Transverse colon (tissue), 4 donors: ENCODE measurements around the gene GTPBP4. TPM values are rescaled to one million over a fixed set of nuclear protein-coding genes. Genes with fewer than 3 reads are reported as not detected.

Experiments
- DNase-seq: peaks from one replicate; pipeline ENCODE4 v3.0.0-alpha.2; 2019
- H3K27ac ChIP-seq, 4 donors: fragments of 200-600 bp; sonication (generic); 2 replicates each; pipeline ENCODE4 v1.5.1; 2016 to 2018; ENCODE audit warnings: inconsistent platforms in 4 of 4
- H3K27me3 ChIP-seq: fragments of 200-600 bp; sonication (generic); 2 replicates; pipeline ENCODE4 v1.5.1; 2017; ENCODE audit warnings: inconsistent platforms
- H3K36me3 ChIP-seq, 4 donors: fragments of 200-600 bp; sonication (generic); 2 replicates each; pipeline ENCODE4 v1.5.1; 2017 to 2019; ENCODE audit warnings: inconsistent platforms in 4 of 4
- H3K4me1 ChIP-seq, 4 donors: fragments of 200-600 bp; sonication (generic); 2 replicates each; pipeline ENCODE4 v1.5.1; 2017 to 2020; ENCODE audit warnings: inconsistent platforms in 4 of 4
- H3K4me3 ChIP-seq, 4 donors: fragments of 200-600 bp; sonication (generic); 1 replicate in 1 of 4; 2 replicates in 3 of 4; pipeline versions ENCODE4 v1.5.1 to v1.6.1; 2017 to 2019; ENCODE audit warnings: inconsistent platforms in 4 of 4
- H3K9me3 ChIP-seq, 2 donors: fragments of 200-600 bp; sonication (generic); 2 replicates each; pipeline ENCODE4 v1.5.1; 2017 to 2019; ENCODE audit warnings: inconsistent platforms in 2 of 2
- EP300 ChIP-seq: sonication (generic); formaldehyde crosslinking; IDR thresholded peaks from one replicate; pipeline ENCODE4 v1.6.1; 2017; ENCODE audit warnings: antibody characterized with exemption, low read depth
- POLR2A ChIP-seq: fragments of 450-650 bp; IDR thresholded peaks from one replicate; pipeline ENCODE4 v1.6.1; 2016; ENCODE audit warnings: antibody characterized with exemption, mild to moderate bottlenecking, moderate library complexity
- POLR2AphosphoS5 ChIP-seq, 3 donors: sonication (generic); formaldehyde crosslinking; IDR thresholded peaks; one replicate each; pipeline ENCODE4 v1.6.1; 2016; ENCODE audit warnings: antibody characterized with exemption in 3 of 3
- WGBS, 2 donors: methylation state at CpG; one replicate each; pipeline ENCODE4 v1.1.5; 2018; ENCODE audit warnings: low coverage in 1 of 2; 5-methylcytosine and 5-hydroxymethylcytosine counted together
- in situ Hi-C, 4 donors: fragments of 200-750 bp; cut with MboI; loops; one replicate each; pipeline versions ENCODE4 v1.15.0 to v1.15.1; 2017; ENCODE audit warnings: low sequenced_read_pairs in 3 of 4, low pct_ligation_motif_present in 1 of 4, low pct_unique_long_range_greater_than_20kb in 1 of 4
- intact Hi-C: fragments of 100-400 bp; cut with DNase I; formaldehyde crosslinking; loops from one replicate; pipeline ENCODE4 v1.15.1; 2023; ENCODE audit warnings: low total_unique reads
- total RNA-seq, 4 donors: library from RNA; depleted of rRNA; stranded (reverse); fragments of >200 nt; gene quantifications; one replicate each; pipeline ENCODE4 v1.1.0, GENCODE V29; 2016
- TF ChIP-seq, protein P1 (sequence below), 5 experiments: fragments of 200-600 bp in 3 of 5; fragments of 450-650 bp in 2 of 5; sonication (generic) in 3 of 5; IDR thresholded peaks; 1 replicate in 2 of 5; 2 replicates in 3 of 5; pipeline ENCODE4 v1.5.1; 2016 to 2017; ENCODE audit warnings: antibody characterized with exemption in 5 of 5, inconsistent platforms in 3 of 5, mild to moderate bottlenecking in 2 of 5, moderate library complexity in 1 of 5

The GTPBP4 gene
- total RNA-seq, 4 donors from 2014 or later, result 9.4 to 25.4 (median 17.1) TPM

DNA sequence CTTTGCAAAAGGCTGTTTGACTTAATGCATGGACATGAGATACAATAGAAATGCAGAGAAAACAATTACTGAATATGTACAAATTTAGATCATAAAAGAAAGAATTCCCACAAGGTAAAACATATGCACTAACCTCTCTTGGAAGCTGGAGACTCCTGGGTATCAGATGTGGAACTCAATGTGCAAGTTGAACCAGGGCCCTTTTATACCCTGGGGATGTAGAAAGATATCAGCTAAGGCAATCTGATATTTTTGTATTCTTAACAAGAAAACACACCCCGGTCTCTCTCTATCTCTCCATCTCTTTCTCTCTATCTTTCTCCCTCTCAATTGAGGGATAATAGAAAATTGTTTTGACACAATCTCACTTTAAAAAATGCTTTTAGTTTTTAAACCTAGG, 37.4 kb downstream of the GTPBP4 start, which contains the start of gene IDI2:
Gene IDI2 (minus strand): TSS at position 177 of the 400 bp plus-strand sequence. CDS start 1,136 bp downstream, outside the sequence.
- TF ChIP-seq, protein P1, sequence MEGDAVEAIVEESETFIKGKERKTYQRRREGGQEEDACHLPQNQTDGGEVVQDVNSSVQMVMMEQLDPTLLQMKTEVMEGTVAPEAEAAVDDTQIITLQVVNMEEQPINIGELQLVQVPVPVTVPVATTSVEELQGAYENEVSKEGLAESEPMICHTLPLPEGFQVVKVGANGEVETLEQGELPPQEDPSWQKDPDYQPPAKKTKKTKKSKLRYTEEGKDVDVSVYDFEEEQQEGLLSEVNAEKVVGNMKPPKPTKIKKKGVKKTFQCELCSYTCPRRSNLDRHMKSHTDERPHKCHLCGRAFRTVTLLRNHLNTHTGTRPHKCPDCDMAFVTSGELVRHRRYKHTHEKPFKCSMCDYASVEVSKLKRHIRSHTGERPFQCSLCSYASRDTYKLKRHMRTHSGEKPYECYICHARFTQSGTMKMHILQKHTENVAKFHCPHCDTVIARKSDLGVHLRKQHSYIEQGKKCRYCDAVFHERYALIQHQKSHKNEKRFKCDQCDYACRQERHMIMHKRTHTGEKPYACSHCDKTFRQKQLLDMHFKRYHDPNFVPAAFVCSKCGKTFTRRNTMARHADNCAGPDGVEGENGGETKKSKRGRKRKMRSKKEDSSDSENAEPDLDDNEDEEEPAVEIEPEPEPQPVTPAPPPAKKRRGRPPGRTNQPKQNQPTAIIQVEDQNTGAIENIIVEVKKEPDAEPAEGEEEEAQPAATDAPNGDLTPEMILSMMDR (IDR thresholded peaks at IDR 0.05), result no peak
- TF ChIP-seq POLR2A (no peak), EP300 (no peak), POLR2AphosphoS5 (IDR thresholded peaks at IDR 0.05) (no peak)
- Histone ChIP-seq H3K4me1 (no peaks in the 10 kb centered on the region), H3K36me3 (no peaks in the 10 kb centered on the region), H3K27me3 (no peaks in the 10 kb centered on the region), H3K27ac (no peak within 1 kb of the TSS), H3K9me3 (no peaks in the 10 kb centered on the region), H3K4me3 (no peak within 1 kb of the TSS)
- DNase-seq, result no peak
- intact Hi-C loops, result no loop called here
- WGBS, 2 donors, result 97 to 100% methylated on average over 1 of the region's 1 CpG
- in situ Hi-C loops, result no loop called here

DNA sequence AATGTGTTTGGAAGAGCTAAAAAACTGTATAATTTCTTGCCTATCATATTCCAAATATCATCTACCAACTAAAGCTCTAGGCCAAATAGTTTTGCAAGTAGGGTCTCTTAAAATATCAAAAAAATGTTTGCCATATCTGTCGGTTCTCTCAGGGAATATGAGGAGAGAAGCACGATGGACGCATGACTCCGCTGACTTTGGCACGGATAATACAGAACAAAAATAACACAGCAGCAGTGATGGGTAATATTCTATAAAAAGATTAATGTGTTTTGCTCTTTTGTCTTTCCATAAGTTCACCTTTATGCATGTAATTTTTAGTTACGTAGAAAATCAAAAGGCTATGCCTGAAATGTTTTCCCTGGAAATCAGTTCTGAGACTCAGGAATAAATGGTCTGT, 38.3 kb downstream of the GTPBP4 start:
- 96 to 97% methylated on average over 6 of the region's 6 CpGs for WGBS, 2 donors

DNA sequence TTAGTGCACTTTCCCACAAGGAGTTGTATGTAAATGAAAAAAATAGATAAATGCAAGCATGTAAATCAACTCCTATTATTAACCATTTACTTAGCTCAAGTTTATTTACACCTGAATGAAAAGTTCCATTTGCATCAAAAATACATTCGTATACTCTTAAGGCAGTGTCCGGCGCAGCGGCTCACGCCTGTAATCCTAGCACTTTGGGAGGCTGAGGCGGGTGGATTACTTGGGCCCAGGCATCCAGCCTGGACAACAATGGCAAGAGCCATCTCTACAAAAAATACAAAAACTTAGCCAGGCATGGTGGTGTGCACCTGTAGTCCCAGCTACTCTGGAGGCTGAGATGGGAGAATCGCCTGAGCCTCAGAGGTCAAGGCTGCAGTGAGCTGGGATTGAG, 41.6 kb downstream of the GTPBP4 start:
- no peak for DNase-seq
- TF ChIP-seq, protein P1 (IDR thresholded peaks at IDR 0.05), result no peak
- TF ChIP-seq POLR2A, result no peak
- no peak for TF ChIP-seq POLR2AphosphoS5 (IDR thresholded peaks at IDR 0.05)
- intact Hi-C loops, result no loop called here
- WGBS, 2 donors, result 97% methylated on average over 7 of the region's 7 CpGs; no CpG with 5 or more reads in 1 of the 2 donors
- in situ Hi-C loops, result no loop called here
- H3K9me3 ChIP-seq, result no peaks in the 10 kb centered on the region
- no peaks in the 10 kb centered on the region for H3K4me1 ChIP-seq
- no peaks in the 10 kb centered on the region for H3K36me3 ChIP-seq
- H3K27me3 ChIP-seq, result no peaks in the 10 kb centered on the region
- H3K4me3 ChIP-seq, result no peak overlapping the region
- H3K27ac ChIP-seq, result no peak overlapping the region

More for the DNA sequence above, 38.3 kb downstream of the GTPBP4 start:
- no peak for DNase-seq
- H3K9me3 ChIP-seq, result no peaks in the 10 kb centered on the region
- in situ Hi-C loops (no loop called here), intact Hi-C loops (no loop called here)
- H3K27ac ChIP-seq, result no peak overlapping the region
- TF ChIP-seq POLR2A, result no peak
- TF ChIP-seq POLR2AphosphoS5 (IDR thresholded peaks at IDR 0.05), result no peak
- TF ChIP-seq, protein P1 (IDR thresholded peaks at IDR 0.05), result no peak
- no peak for TF ChIP-seq EP300
- H3K36me3 ChIP-seq, result no peaks in the 10 kb centered on the region
- H3K27me3 ChIP-seq, result no peaks in the 10 kb centered on the region
- no peak overlapping the region for H3K4me3 ChIP-seq
- no peaks in the 10 kb centered on the region for H3K4me1 ChIP-seq

DNA sequence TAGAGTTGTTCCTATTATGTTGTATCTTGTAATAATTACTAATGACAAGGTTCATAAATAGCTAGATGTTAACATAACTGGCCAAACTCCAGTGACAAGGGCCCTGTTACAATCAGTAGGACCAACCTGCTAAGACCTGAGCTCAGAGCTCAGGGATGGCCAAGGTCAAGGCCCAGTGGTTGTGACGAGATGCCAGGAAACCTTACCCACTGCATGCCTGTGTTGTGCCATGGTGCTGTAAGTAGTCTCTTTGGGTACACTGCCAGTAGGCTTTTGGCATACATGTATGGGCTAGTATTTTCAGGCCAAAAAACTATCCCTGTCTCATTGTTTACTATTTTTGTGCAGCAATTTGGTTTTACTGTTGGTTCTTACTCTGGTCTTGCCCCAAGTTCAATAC, 45.4 kb downstream of the GTPBP4 start:
- H3K27ac ChIP-seq, result no peak overlapping the region
- no peak for TF ChIP-seq POLR2AphosphoS5 (IDR thresholded peaks at IDR 0.05)
- no peaks in the 10 kb centered on the region for H3K9me3 ChIP-seq
- 73% methylated on average over 1 of the region's 1 CpG; no CpG with 5 or more reads in 1 of the 2 donors for WGBS, 2 donors
- no peaks in the 10 kb centered on the region for H3K27me3 ChIP-seq
- H3K36me3 ChIP-seq, result no peaks in the 10 kb centered on the region
- no peak for DNase-seq
- H3K4me1 ChIP-seq, result no peaks in the 10 kb centered on the region
- H3K4me3 ChIP-seq, result no peak overlapping the region
- intact Hi-C loops, result no loop called here
- in situ Hi-C loops, result no loop called here

DNA sequence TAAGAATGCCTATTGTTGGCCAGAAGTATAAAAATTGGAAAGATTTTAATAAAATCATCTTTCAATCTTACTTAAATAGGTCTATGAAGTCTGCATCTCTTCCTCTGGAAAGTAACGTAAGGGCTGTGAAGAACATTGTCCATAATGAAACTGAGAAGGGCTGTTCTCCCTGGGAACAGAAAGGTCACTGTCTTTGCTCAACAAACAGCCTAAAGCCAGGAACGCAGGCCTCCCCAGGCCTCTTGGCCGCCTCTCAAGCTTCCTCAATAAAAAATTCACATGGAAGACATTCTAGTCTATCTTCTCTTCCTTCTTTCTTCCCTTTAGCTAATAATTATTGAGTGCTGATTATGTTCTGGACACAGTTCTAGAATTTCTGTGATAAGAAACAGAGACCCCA, 46.5 kb downstream of the GTPBP4 start:
- intact Hi-C loops, result no loop called here
- 74 to 86% methylated on average over 3 of the region's 3 CpGs for WGBS, 2 donors

More for the DNA sequence above, 46.5 kb downstream of the GTPBP4 start:
- H3K4me1 ChIP-seq, result no peaks in the 10 kb centered on the region
- no peak for DNase-seq
- H3K36me3 ChIP-seq, result no peaks in the 10 kb centered on the region
- TF ChIP-seq EP300, result no peak
- in situ Hi-C loops, result no loop called here
- no peak overlapping the region for H3K27ac ChIP-seq
- no peaks in the 10 kb centered on the region for H3K27me3 ChIP-seq
- no peaks in the 10 kb centered on the region for H3K9me3 ChIP-seq
- no peak overlapping the region for H3K4me3 ChIP-seq
